Frontal cortex (tissue), 4 donors: Measurements from ENCODE around the gene PDE4B. TPM values are rescaled to one million over a fixed set of nuclear protein-coding genes. Genes with fewer than 3 reads are reported as not detected.

Source experiments
- DNase-seq, 2 donors: peaks; one replicate each; pipeline ENCODE4 v3.0.0; 2012; ENCODE audit warnings: low spot score in 2 of 2
- FAIRE-seq: peaks from 2 replicates; lab custom pipeline; 2012; peaks lifted over from hg19 to GRCh38; lab: Jason Lieb, UNC
- total RNA-seq: library from RNA; depleted of rRNA; stranded (reverse); fragments of >200 nt; gene quantifications from one replicate; pipeline ENCODE4 v1.2.3, GENCODE V29; 2014
- donor health status: control.
- donor health status: control.
- donor health status: control.

Gene PDE4B
- total RNA-seq, 1 donor from 2014 or later: 91.7 TPM

GRCh38 chr1:66266756-66267155, 474.1 kb downstream of the PDE4B start:
- FAIRE-seq (no peak), DNase-seq (no peak)

- FAIRE-seq (no peak), DNase-seq (no peak)
Observed at GRCh38 chr1:66267201-66267940, 474.7 kb downstream of the PDE4B start.

- FAIRE-seq (no peak), DNase-seq (no peak)
Observed at GRCh38 chr1:66269222-66269621, 476.5 kb downstream of the PDE4B start.

GRCh38 chr1:66270119-66270812, 477.6 kb downstream of the PDE4B start:
- FAIRE-seq: no peak
- no peak for DNase-seq

- no peak for DNase-seq
- FAIRE-seq: no peak
Observed at GRCh38 chr1:66271216-66271903, 478.7 kb downstream of the PDE4B start.

- FAIRE-seq (no peak), DNase-seq (no peak)
Observed at GRCh38 chr1:66271904-66272254, 479.2 kb downstream of the PDE4B start.

- FAIRE-seq: no peak
- no peak for DNase-seq
Observed at GRCh38 chr1:66273656-66274055, 481.0 kb downstream of the PDE4B start.

GRCh38 chr1:66274634-66275033, 481.9 kb downstream of the PDE4B start:
- no peak for FAIRE-seq
- DNase-seq: no peak

GRCh38 chr1:66275083-66275482, 482.4 kb downstream of the PDE4B start:
- DNase-seq (no peak), FAIRE-seq (no peak)

- DNase-seq (no peak), FAIRE-seq (no peak)
Observed at GRCh38 chr1:66275601-66276023, 482.9 kb downstream of the PDE4B start.

GRCh38 chr1:66276218-66276617, 483.5 kb downstream of the PDE4B start:
- FAIRE-seq (no peak), DNase-seq (no peak)

- peak; percentile 72 for FAIRE-seq
- DNase-seq: no peak
Observed at GRCh38 chr1:66278260-66279021, 485.7 kb downstream of the PDE4B start.

GRCh38 chr1:66281808-66282207, 489.1 kb downstream of the PDE4B start:
- FAIRE-seq: no peak

GRCh38 chr1:66282343-66282852, 489.7 kb downstream of the PDE4B start:
- no peak for DNase-seq
- no peak for FAIRE-seq

More at GRCh38 chr1:66281808-66282207, 489.1 kb downstream of the PDE4B start:
- no peak for DNase-seq

- no peak for DNase-seq
- no peak for FAIRE-seq
Observed at GRCh38 chr1:66282891-66283621, 490.4 kb downstream of the PDE4B start.

GRCh38 chr1:66283622-66284041, 490.9 kb downstream of the PDE4B start:
- no peak for DNase-seq
- no peak for FAIRE-seq

GRCh38 chr1:66284746-66285145, 492.1 kb downstream of the PDE4B start:
- FAIRE-seq: no peak

GRCh38 chr1:66285618-66286270, 493.0 kb downstream of the PDE4B start:
- FAIRE-seq (no peak), DNase-seq (no peak)

More at GRCh38 chr1:66284746-66285145, 492.1 kb downstream of the PDE4B start:
- DNase-seq: no peak

- DNase-seq: no peak
- no peak for FAIRE-seq
Observed at GRCh38 chr1:66286307-66286706, 493.6 kb downstream of the PDE4B start.
